H1 (cell line): ENCODE results near the gene MLH3. TPM values are rescaled to one million over a fixed set of nuclear protein-coding genes. Genes with fewer than 3 reads are reported as not detected.

ENCODE experiments used
- CTCF ChIA-PET: fragments of 300-600 bp; sonication (Branson Sonifier 250); formaldehyde crosslinking; loops from one replicate; lab custom pipeline; 2021; ENCODE audit not compliant: partially characterized antibody; lab: Charles Lee
- POLR2A ChIA-PET: fragments of 300-600 bp; sonication (Branson Sonifier 250); formaldehyde crosslinking; loops from one replicate; lab custom pipeline; 2021; ENCODE audit warnings: inconsistent platforms; ENCODE audit not compliant: partially characterized antibody; lab: Charles Lee
- DNase-seq, 2 experiments: peaks; one replicate each; pipeline versions ENCODE4 v3.0.0 to v3.0.0-alpha.2; 2010 to 2022; ENCODE audit warnings: low spot score in 2 of 2, low read depth in 1 of 2, mixed read lengths in 1 of 2
- FAIRE-seq: peaks from 2 replicates; lab custom pipeline; 2011; peaks lifted over from hg19 to GRCh38; lab: Jason Lieb, UNC
- H2AFZ ChIP-seq: 2 replicates; pipeline ENCODE4 v1.8.1; 2012; ENCODE audit warnings: low read length, inconsistent platforms
- H2AK5ac ChIP-seq: 2 replicates; pipeline ENCODE4 v1.6.1; 2013; ENCODE audit warnings: low read depth, low read length
- H2BK120ac ChIP-seq: replicated peaks from 2 replicates; pipeline ENCODE3; 2013; ENCODE audit warnings: low read depth, low read length, inconsistent platforms
- H2BK12ac ChIP-seq: 2 replicates; pipeline ENCODE4 v1.6.1; 2013; ENCODE audit warnings: low read depth, low read length
- H2BK15ac ChIP-seq: 2 replicates; pipeline ENCODE4 v1.6.1; 2013; ENCODE audit warnings: low read length
- H2BK20ac ChIP-seq: 2 replicates; pipeline ENCODE4 v1.6.1; 2013; ENCODE audit warnings: low read length
- H2BK5ac ChIP-seq: 2 replicates; pipeline ENCODE4 v1.6.1; 2013; ENCODE audit warnings: low read depth, low read length
- H3K14ac ChIP-seq: 2 replicates; pipeline ENCODE4 v1.6.1; 2013; ENCODE audit warnings: inconsistent platforms; ENCODE audit not compliant: insufficient read length
- H3K18ac ChIP-seq: 2 replicates; pipeline ENCODE4 v1.6.1; 2013; ENCODE audit warnings: low read length; ENCODE audit errors: extremely low read depth
- H3K23ac ChIP-seq: 2 replicates; pipeline ENCODE4 v1.6.1; 2013; ENCODE audit warnings: inconsistent platforms; ENCODE audit not compliant: insufficient read length
- H3K23me2 ChIP-seq: 2 replicates; pipeline ENCODE4 v1.6.1; 2013; ENCODE audit warnings: low read depth, low read length
- H3K27ac ChIP-seq: 2 replicates; pipeline ENCODE4 v1.6.1; 2011; ENCODE audit warnings: low read depth, low read length, inconsistent platforms
- H3K27me3 ChIP-seq, 4 experiments: replicated peaks in 1 of 4; 1 replicate in 1 of 4; 2 replicates in 3 of 4; pipeline versions ENCODE4 v1.6.1 to v1.8.1; 2011 to 2013; ENCODE audit warnings: low read length in 3 of 4, mild to moderate bottlenecking in 3 of 4, inconsistent platforms in 2 of 4, mixed read lengths in 2 of 4, moderate library complexity in 1 of 4; ENCODE audit not compliant: control insufficient read depth in 3 of 4, insufficient read depth in 3 of 4; ENCODE audit errors: extremely low read depth in 1 of 4
- H3K36me3 ChIP-seq, 4 experiments: 2 replicates each; pipeline versions ENCODE4 v1.6.1 to v1.8.1; 2011 to 2013; ENCODE audit warnings: mild to moderate bottlenecking in 4 of 4, low read length in 3 of 4, moderate library complexity in 2 of 4, control low read depth in 1 of 4, inconsistent platforms in 1 of 4; ENCODE audit not compliant: insufficient read depth in 4 of 4, control insufficient read depth in 2 of 4
- H3K4ac ChIP-seq: replicated peaks from 2 replicates; pipeline ENCODE3; 2013; ENCODE audit warnings: low read length, low read depth, mixed read lengths, inconsistent platforms; ENCODE audit not compliant: insufficient read length
- H3K4me1 ChIP-seq, 4 experiments: replicated peaks in 1 of 4; 1 replicate in 1 of 4; 2 replicates in 3 of 4; pipeline versions ENCODE4 v1.6.1 to v1.8.1; 2011 to 2013; ENCODE audit warnings: low read length in 3 of 4, inconsistent platforms in 2 of 4, mixed read lengths in 1 of 4; ENCODE audit not compliant: insufficient read depth in 4 of 4, control insufficient read depth in 3 of 4
- H3K4me2 ChIP-seq, 2 experiments: 2 replicates each; pipeline versions ENCODE4 v1.6.1 to v1.8.1; 2011 to 2013; ENCODE audit warnings: low read depth in 2 of 2, low read length in 2 of 2, control low read depth in 1 of 2, inconsistent platforms in 1 of 2, mild to moderate bottlenecking in 1 of 2; ENCODE audit not compliant: insufficient read depth in 1 of 2
- H3K4me3 ChIP-seq, 4 experiments: fragments of 200-600, 300-600 bp in 1 of 4; sonication (generic), shearing (Covaris generic), sonication (Bioruptor Twin) in 1 of 4; 2 replicates each; pipeline versions ENCODE4 v1.5.1 to v1.8.1; 2011 to 2016; ENCODE audit warnings: low read length in 4 of 4, low read depth in 3 of 4, control low read depth in 2 of 4, inconsistent platforms in 2 of 4, mild to moderate bottlenecking in 2 of 4, mixed read lengths in 1 of 4, moderate library complexity in 1 of 4; ENCODE audit not compliant: insufficient read depth in 2 of 4; ENCODE audit errors: extremely low read depth in 1 of 4
- H3K56ac ChIP-seq: replicated peaks from 2 replicates; pipeline ENCODE3; 2013; ENCODE audit warnings: low read depth, mild to moderate bottlenecking, mixed read lengths, low read length, inconsistent platforms; ENCODE audit not compliant: insufficient read length
- H3K79me1 ChIP-seq: 2 replicates; pipeline ENCODE4 v1.6.1; 2013; ENCODE audit warnings: low read depth, low read length, control low read depth
- H3K79me2 ChIP-seq, 2 experiments: 2 replicates each; pipeline versions ENCODE4 v1.6.1 to v1.8.1; 2012 to 2013; ENCODE audit warnings: low read length in 2 of 2, mild to moderate bottlenecking in 2 of 2, inconsistent platforms in 1 of 2; ENCODE audit not compliant: insufficient read depth in 2 of 2, control insufficient read depth in 1 of 2
- H3K9ac ChIP-seq, 4 experiments: replicated peaks in 1 of 4; 1 replicate in 1 of 4; 2 replicates in 3 of 4; pipeline versions ENCODE4 v1.6.1 to v1.8.1; 2011 to 2013; ENCODE audit warnings: low read depth in 3 of 4, low read length in 3 of 4, control low read depth in 2 of 4, mild to moderate bottlenecking in 2 of 4, moderate library complexity in 2 of 4, inconsistent platforms in 1 of 4; ENCODE audit errors: extremely low read depth in 1 of 4
- H3K9me3 ChIP-seq, 2 experiments: 2 replicates each; pipeline versions ENCODE4 v1.6.1 to v1.8.1; 2012 to 2013; ENCODE audit warnings: mild to moderate bottlenecking in 2 of 2, moderate library complexity in 2 of 2, control low read depth in 1 of 2, inconsistent platforms in 1 of 2, low read depth in 1 of 2, low read length in 1 of 2, mixed read lengths in 1 of 2; ENCODE audit not compliant: insufficient read depth in 2 of 2
- H4K20me1 ChIP-seq, 2 experiments: replicated peaks in 1 of 2; 2 replicates each; pipeline versions ENCODE3 to v1.8.1; 2011 to 2013; ENCODE audit warnings: inconsistent platforms in 2 of 2, low read length in 2 of 2, mild to moderate bottlenecking in 1 of 2; ENCODE audit not compliant: insufficient read depth in 2 of 2, control insufficient read depth in 1 of 2
- H4K5ac ChIP-seq: 2 replicates; pipeline ENCODE4 v1.6.1; 2013; ENCODE audit warnings: low read length, low read depth, mixed read lengths, inconsistent platforms; ENCODE audit not compliant: insufficient read length
- H4K8ac ChIP-seq: 2 replicates; pipeline ENCODE4 v1.8.0; 2013; ENCODE audit warnings: mild to moderate bottlenecking, moderate library complexity, low read length, inconsistent platforms; ENCODE audit not compliant: insufficient read depth; ENCODE audit errors: extremely low read depth
- H4K91ac ChIP-seq: replicated peaks from 2 replicates; pipeline ENCODE3; 2013; ENCODE audit warnings: low read length, mixed read lengths, inconsistent platforms; ENCODE audit not compliant: insufficient read length
- CBX8 ChIP-seq: fragments of 300-800, 300-1000 bp; sonication (generic); IDR thresholded peaks from 2 replicates; pipeline ENCODE4 v1.7.1; 2016; ENCODE audit warnings: low read depth, low read length, borderline replicate concordance
- GTF2F1 ChIP-seq: IDR thresholded peaks from 2 replicates; pipeline ENCODE4 v1.6.1; 2012; ENCODE audit warnings: low read depth, low read length, improper control_type of control experiment, borderline replicate concordance
- HDAC6 ChIP-seq: IDR thresholded peaks from one replicate; pipeline ENCODE4 v1.7.1; 2012; ENCODE audit warnings: low read depth, mild to moderate bottlenecking, inconsistent platforms, low read length, moderate library complexity
- WGBS, 2 experiments: shearing (Covaris generic) in 1 of 2; methylation state at CpG; one replicate each; pipeline versions ENCODE4 v1.1.6 to v1.1.7; 2013 to 2015; ENCODE audit warnings: low lambda C conversion rate in 2 of 2, mixed read lengths in 2 of 2, inconsistent platforms in 1 of 2, low coverage in 1 of 2, missing lambda C conversion rate in 1 of 2; ENCODE audit not compliant: insufficient replicate concordance in 2 of 2, insufficient coverage in 1 of 2, insufficient read length in 1 of 2; ENCODE audit errors: extremely low coverage in 1 of 2, missing lambda C conversion rate in 1 of 2; 5-methylcytosine and 5-hydroxymethylcytosine counted together
- polyA plus RNA-seq, 7 experiments: library from polyadenylated mRNA; depleted of rRNA in 3 of 7; stranded (reverse) in 5 of 7; unstranded in 2 of 7; fragments of >200 nt in 5 of 7; fragments of 200-250 nt in 2 of 7; gene quantifications; 1 replicate in 5 of 7; 2 replicates in 1 of 7; 4 replicates in 1 of 7; pipeline versions ENCODE4 v1.2.1 to v1.2.3, GENCODE V29; 2011 to 2013; ENCODE audit warnings: missing spikeins in 2 of 7, mixed read lengths in 2 of 7
- total RNA-seq: library from RNA; stranded (reverse); fragmentation: NEBNext Ultra II Directional; extraction: Animal tissue kit (Norgen Biotek cat#: 25700); gene quantifications from 2 replicates; pipeline ENCODE4 v1.2.1, GENCODE V29; 2021

MLH3 gene
- total and polyA plus RNA-seq, 2 of the 8 experiments (the other 6 are each of a cell fraction or from before 2014, with no cell fraction given): 9.3 to 20.1 TPM

DNA sequence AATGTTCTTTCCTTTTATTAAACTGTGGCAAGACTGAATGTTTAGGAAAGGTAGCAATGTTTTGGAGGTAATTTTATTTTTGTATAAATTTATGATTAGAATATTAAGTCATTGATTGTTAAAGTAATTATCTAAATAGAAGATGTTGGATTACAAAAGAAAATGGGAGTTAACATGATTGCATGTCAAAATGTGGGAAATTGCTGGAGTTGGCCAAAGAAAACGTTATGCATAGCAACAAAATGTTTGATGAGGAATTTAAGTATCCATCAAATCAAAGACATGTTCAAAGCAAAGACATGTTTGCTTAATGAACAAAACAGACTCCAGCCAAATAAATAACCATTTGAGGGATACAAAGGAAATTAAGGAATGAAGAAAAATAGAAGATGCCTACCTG lies 3.2 kb upstream of the MLH3 start:
- CTCF ChIA-PET: no interaction called here
- POLR2A ChIA-PET: interaction anchor here (1.1 kb wide), 1 partner anchor 10 kb away, joined by 3 read pairs; no protein-coding TSS in a partner anchor
- H3K27ac ChIP-seq: no peak overlapping the region
- H3K4me2 ChIP-seq: no peak overlapping the region
- no peak overlapping the region for H2AFZ ChIP-seq
- no peak overlapping the region for H2BK12ac ChIP-seq
- no peak overlapping the region for H4K5ac ChIP-seq
- FAIRE-seq (no peak), DNase-seq (no peak)
- H3K56ac ChIP-seq: no peak overlapping the region
- H3K79me1 ChIP-seq: no peaks in the 10 kb centered on the region
- 58% methylated on average over 1 of the region's 1 CpG; no CpG with 5 or more reads in 1 of the 2 experiments for WGBS, 2 experiments
- H3K4me3 ChIP-seq: no peak overlapping the region
- H2BK15ac ChIP-seq: no peak overlapping the region
- H4K91ac ChIP-seq: no peak overlapping the region
- H3K79me2 ChIP-seq: no peaks in the 10 kb centered on the region
- no peaks in the 10 kb centered on the region for H3K36me3 ChIP-seq
- H2BK120ac ChIP-seq: no peak overlapping the region
- H3K9me3 ChIP-seq: no peaks in the 10 kb centered on the region
- H3K23me2 ChIP-seq: no peaks in the 10 kb centered on the region; the same call in 1 of the 2 replicates
- no peak overlapping the region for H3K9ac ChIP-seq
- H2AK5ac ChIP-seq: no peak overlapping the region
- H3K27me3 ChIP-seq: no peaks in the 10 kb centered on the region
- no peak overlapping the region for H4K8ac ChIP-seq
- H4K20me1 ChIP-seq: no peaks in the 10 kb centered on the region
- no peak for TF ChIP-seq GTF2F1
- TF ChIP-seq CBX8: no peak
- TF ChIP-seq HDAC6: no peak
- no peak overlapping the region for H3K4ac ChIP-seq
- peaks cover 0 to 4% (median 0%) of the 10 kb centered on the region in 4 experiments; a peak in 3 of 7 replicates for H3K4me1 ChIP-seq
- no peak overlapping the region for H2BK5ac ChIP-seq
- no peak overlapping the region for H3K14ac ChIP-seq
- no peak overlapping the region for H3K23ac ChIP-seq
- no peak overlapping the region for H3K18ac ChIP-seq
- no peak overlapping the region for H2BK20ac ChIP-seq
